Hypothalamus (tissue), 51 donors: ENCODE measurements around the gene IFNGR1.
"Not testable (repeated sequence)": the region's sequence is repeated elsewhere in the genome, so short reads cannot be mapped to it uniquely, and the experiment has no call there.

Experiments used
- DNase-seq, 51 donors: peaks; one replicate each; lab custom pipeline; 2025; lab: John Stamatoyannopoulos, UW

The IFNGR1 gene

GRCh38 chr6:137214931-137215330 is 4.3 kb downstream of the IFNGR1 start:
- DNase-seq, result no peak

- DNase-seq, result no peak
These were observed 5.4 kb downstream of the IFNGR1 start for GRCh38 chr6:137213813-137214212.

- DNase-seq, result no peak
These were observed 5.8 kb downstream of the IFNGR1 start for GRCh38 chr6:137213331-137213740.

- no peak for DNase-seq
These were observed 7.3 kb downstream of the IFNGR1 start for GRCh38 chr6:137211910-137212309.

GRCh38 chr6:137210903-137211302 is 8.3 kb downstream of the IFNGR1 start:
- no peak for DNase-seq

GRCh38 chr6:137208279-137208678 is 10.9 kb downstream of the IFNGR1 start:
- no peak for DNase-seq

GRCh38 chr6:137207457-137207856 is 11.7 kb downstream of the IFNGR1 start:
- DNase-seq, result not testable (repeated sequence)

GRCh38 chr6:137206577-137206976 is 12.6 kb downstream of the IFNGR1 start:
- DNase-seq, result no peak

GRCh38 chr6:137203256-137203655 is 15.9 kb downstream of the IFNGR1 start:
- no peak for DNase-seq

GRCh38 chr6:137202078-137202477 is 17.1 kb downstream of the IFNGR1 start:
- DNase-seq, result peak in 22 of 51 donors; percentile 2 to 65 (median 36)

- DNase-seq, result no peak
These were observed 18.2 kb downstream of the IFNGR1 start for GRCh38 chr6:137201006-137201405.

GRCh38 chr6:137200288-137200687 is 18.9 kb downstream of the IFNGR1 start:
- DNase-seq, result no peak

GRCh38 chr6:137197684-137198645 is 21.2 kb downstream of the IFNGR1 start:
- DNase-seq, result no peak

- no peak for DNase-seq
These were observed 25.7 kb downstream of the IFNGR1 start for GRCh38 chr6:137193256-137194070.

GRCh38 chr6:137192821-137193220 is 26.4 kb downstream of the IFNGR1 start:
- no peak for DNase-seq

GRCh38 chr6:137191670-137192069 is 27.5 kb downstream of the IFNGR1 start:
- DNase-seq, result no peak

GRCh38 chr6:137191236-137191635 is 27.9 kb downstream of the IFNGR1 start:
- DNase-seq, result no peak

- no peak for DNase-seq
These were observed 28.5 kb downstream of the IFNGR1 start for GRCh38 chr6:137190583-137191094.

GRCh38 chr6:137188855-137189254 is 30.3 kb downstream of the IFNGR1 start:
- DNase-seq, result no peak

GRCh38 chr6:137185290-137185689 is 33.9 kb downstream of the IFNGR1 start:
- no peak for DNase-seq

GRCh38 chr6:137182654-137183073 is 36.5 kb downstream of the IFNGR1 start:
- DNase-seq, result no peak
